Fibroblast of mammary gland (primary cell): ENCODE data around the gene ARHGAP33.

Experiments
- DNase-seq: peaks from one replicate; pipeline ENCODE4 v3.0.0-alpha.2; 2010; ENCODE audit warnings: low read depth
- H3K4me3 ChIP-seq: 2 replicates; pipeline ENCODE4 v1.5.1; 2011; ENCODE audit warnings: low read depth, mild to moderate bottlenecking, low read length, moderate library complexity; ENCODE audit not compliant: control insufficient read depth
- TF ChIP-seq, protein P1 (sequence below): conservative IDR thresholded peaks from 2 replicates; pipeline ENCODE4 v1.5.1; 2011; ENCODE audit warnings: low read depth, low read length, inconsistent platforms; ENCODE audit not compliant: control insufficient read depth, insufficient read depth

Gene ARHGAP33

DNA sequence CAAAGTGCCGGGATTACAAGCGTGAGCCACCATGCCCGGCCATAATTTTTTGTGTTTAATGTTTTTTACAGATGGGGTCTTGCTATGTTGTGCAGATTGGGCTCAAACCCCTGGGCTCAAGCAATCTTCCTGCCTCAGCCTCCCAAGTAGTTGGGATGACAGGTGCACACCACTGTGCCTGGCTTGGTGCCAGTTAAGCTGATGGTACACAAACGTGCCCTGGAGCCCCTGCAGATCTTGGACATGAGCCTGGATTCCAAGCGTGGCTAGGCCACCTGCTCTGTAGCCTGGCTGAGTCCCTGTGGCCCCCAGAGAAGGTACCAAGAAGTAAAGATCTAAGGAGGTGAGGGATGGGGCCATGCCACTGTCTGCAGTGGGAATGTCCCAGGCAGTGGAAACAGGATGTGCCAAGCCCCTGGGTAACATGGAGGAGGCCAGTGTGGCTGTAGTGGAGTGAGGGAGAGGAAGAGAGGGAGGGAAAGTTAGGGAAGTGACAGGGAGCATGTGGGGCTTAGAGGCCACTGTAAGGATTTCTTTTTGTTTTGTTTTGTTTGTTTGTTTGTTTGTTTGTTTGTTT, 30.2 kb downstream of the ARHGAP33 start:
- H3K4me3 ChIP-seq = no peak overlapping the region
- TF ChIP-seq, protein P1, sequence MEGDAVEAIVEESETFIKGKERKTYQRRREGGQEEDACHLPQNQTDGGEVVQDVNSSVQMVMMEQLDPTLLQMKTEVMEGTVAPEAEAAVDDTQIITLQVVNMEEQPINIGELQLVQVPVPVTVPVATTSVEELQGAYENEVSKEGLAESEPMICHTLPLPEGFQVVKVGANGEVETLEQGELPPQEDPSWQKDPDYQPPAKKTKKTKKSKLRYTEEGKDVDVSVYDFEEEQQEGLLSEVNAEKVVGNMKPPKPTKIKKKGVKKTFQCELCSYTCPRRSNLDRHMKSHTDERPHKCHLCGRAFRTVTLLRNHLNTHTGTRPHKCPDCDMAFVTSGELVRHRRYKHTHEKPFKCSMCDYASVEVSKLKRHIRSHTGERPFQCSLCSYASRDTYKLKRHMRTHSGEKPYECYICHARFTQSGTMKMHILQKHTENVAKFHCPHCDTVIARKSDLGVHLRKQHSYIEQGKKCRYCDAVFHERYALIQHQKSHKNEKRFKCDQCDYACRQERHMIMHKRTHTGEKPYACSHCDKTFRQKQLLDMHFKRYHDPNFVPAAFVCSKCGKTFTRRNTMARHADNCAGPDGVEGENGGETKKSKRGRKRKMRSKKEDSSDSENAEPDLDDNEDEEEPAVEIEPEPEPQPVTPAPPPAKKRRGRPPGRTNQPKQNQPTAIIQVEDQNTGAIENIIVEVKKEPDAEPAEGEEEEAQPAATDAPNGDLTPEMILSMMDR = no peak
- no peak for DNase-seq

DNA sequence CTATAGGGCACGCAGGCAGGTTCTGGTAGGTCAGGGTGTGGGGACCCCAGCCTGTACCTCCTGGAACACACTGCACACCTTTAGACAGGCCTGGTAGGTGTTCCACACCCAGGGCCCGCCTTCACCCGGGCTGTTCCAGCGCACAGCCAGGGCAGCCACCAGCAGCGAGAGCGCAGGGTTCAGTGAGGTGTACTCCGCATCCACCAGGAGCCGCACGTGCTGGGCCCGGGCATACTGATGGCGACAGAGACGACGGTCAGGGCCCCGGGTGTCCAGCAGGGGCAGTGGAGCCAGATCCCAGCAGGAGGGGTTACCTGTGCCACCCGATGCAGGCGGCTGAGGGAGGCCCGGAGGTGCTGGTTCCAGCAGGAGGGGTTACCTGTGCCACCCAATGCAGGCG, 31.2 kb downstream of the ARHGAP33 start:
- DNase-seq = no peak
- H3K4me3 ChIP-seq = no peak overlapping the region
- TF ChIP-seq, protein P1 = no peak

DNA sequence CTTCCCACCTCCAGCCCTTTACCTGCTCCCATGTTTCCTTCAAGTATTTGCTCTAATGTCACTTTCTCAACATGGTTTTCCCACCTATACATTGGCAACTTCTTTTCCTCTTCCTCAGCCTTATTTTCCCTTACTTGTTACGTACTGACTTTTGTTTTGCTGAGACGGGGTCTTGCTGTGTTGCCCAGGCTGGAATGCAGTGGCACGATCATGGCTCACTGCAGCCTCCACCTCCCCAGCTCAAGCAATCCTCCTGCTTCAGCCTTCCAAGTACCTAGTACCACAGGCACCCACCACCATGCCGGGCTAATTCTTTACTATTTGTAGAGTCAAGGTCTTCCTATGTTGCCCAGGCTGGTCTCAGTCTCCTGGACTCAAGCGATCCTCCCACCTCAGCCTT, 32.3 kb downstream of the ARHGAP33 start:
- DNase-seq = no peak
- TF ChIP-seq, protein P1 = no peak
- no peak overlapping the region for H3K4me3 ChIP-seq

DNA sequence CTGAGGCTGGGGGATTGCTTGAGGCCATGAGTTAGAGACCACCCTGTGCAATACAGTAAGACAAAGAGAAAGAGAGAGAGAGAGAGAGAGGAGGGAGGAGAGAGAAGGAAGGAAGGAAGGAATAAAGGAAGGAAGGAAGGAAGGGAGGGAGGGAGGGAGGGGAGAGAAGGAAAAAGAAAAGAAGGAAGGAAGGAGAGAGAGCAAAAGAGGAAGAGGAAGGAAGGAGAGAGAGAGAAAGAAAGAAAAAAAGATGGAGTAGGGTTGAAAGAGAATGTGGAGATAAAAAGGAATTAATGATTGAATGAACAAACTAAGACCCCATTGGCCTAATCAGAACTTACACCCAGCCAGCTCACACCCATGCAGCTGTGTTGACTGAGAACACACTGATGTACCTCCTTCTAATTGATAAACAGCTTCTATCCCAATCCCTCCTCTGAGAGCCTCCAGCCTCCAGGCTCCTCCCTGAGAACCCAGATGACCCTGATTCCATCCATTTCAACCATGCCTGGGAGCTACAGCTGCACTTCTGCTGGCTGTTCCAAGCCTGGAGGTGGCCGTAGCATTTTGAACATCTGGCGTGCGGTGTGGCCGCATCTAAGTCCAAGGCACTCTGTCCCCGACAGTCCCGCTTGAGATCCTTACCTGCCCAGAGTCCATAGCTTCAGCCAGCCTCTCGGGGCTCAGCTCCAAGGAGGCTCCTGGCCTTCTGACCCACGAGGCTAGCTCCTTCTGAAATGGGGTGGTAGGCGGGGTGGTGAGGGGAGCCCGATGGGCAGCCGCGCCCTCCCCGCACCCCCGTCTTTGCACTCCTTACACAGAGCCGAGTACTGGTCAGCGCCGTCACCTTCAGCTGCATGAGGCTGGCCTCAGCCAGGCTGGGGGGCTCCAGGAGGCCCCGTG, 36.2 kb downstream of the ARHGAP33 start:
- H3K4me3 ChIP-seq = no peak overlapping the region
- TF ChIP-seq, protein P1 = no peak
- DNase-seq = no peak

DNA sequence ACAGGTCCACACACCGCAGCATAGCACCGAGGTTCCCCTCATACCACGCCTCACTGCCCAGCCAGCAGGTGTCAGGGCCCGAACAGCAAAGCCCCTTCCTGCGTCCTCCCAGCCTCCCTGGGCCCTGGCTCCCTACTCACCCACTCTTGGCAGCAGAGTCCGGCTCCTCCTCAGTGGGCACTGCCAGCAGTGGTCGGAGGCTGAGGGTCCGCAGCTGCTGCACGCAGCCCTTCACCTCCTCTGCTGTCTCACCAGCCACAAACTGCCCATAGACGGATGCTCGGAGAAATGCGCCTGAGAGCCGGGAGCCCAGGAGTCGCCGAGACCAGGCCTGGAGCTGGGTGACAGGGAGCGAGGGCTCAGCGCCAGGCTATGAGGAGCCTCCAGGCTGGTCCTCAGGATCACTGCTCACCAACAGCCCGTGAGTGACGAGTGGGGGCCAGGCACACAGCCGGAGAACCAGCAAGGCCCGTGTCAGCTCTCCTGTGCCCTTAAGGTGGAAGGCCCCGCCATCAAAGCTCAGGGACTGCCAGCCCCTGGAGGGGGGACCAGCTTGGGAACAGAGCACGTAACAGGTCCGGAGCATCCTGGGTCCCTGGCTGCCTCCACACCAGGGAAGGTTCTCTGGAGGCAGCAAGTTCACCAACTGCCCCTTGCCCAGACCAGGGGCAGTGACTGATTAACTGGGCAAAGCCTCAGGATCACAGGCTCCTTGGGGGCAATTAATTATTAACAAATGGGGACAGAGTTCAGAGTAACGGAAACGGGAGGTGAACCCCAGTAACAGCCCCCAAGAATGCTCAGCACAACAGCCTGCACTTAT, 37.1 kb downstream of the ARHGAP33 start, which contains the start of gene PRODH2:
Gene PRODH2, minus strand, starts transcription at position 626 of the 823 bp plus-strand sequence. Its CDS starts 40 bp downstream, at position 586.
- no peak for DNase-seq
- TF ChIP-seq, protein P1 = no peak
- H3K4me3 ChIP-seq = no peak within 1 kb of the TSS

DNA sequence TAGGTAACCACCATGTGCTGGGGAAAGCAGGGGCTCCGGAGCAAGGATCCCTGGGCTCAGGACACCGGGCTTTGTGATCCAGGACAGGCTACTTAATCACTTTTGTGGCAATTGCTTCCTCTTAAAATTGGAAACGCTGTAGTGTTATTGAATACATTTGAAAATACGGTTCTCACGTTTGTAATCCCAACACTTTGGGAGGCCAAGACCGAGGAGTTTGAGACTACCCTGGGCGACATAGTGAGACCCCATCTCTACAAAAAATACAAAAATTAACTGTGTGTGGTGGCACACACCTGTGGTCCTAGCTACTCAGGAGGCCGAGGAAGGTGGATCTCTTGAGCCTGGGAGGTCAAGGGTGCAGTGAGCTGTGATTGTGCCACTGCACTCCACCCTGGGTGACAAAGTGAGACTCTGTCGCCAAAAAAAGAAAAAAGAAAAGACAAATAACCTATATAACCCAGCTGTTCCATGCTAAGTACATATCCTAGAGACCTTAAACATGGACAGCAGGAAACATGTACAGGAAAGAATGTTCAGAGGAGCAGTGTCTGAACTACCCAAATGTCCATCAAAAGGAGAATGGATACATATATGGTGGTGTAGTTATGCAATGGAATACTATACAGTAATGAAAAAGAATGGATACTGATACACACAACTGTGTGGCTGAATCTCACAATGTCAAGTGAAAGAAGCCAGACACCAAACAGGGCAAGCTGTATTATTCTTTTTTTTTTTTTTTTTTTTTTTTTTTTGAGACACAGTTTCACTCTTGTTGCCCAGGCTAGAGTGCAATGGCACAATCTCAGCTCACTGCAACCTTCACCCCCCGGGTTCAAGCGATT, 37.9 kb downstream of the ARHGAP33 start:
- DNase-seq = no peak
- H3K4me3 ChIP-seq = no peak overlapping the region
- TF ChIP-seq, protein P1 = no peak
